ENCODE measurements around the gene MATCAP1. TPM values are rescaled to one million over a fixed set of nuclear protein-coding genes. Genes with fewer than 3 reads are reported as not detected.

The MATCAP1 gene
- total RNA-seq, 1 donor from 2014 or later: 14.2 TPM

DNA sequence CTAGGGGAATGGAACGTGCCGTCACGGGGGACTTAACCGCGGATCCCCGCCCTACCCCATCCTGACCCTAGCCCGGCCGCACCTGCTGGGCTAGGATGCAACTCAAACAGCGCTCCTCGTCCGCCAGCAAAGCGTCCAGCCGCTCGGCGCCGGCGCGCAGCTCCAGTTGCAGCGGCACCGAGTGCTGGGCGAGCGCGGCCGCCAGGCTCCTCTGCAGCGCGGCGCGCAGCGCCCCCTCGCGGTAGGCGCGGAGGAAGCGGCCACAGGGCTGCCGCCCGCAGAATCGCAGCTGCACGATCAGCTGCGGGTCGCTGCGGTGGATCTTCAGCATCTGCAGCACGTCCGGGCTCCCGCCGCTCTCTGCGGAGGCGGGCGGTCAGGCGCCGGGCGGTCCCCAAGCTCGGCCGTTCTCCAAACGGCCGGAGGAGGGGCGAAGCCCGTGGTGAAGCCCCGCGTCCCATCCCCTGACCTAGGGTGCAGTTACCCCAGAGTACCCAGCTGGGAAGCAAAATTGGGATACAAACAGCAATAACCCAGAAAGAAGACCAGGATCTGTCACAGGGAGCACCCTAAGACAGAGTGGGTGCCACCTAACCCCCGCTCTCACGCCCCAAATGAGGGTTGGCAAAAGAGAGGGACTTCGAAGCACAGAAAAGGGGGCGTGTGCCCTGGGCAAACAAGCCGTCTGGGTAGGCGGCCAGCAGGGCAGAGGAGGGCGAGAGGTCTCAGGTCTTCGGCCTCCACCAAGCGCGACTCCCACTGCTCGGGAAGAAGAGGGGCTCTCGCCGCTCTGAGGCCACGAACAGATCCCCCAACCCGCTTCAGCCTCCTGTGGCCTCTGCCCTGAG is 28.2 kb downstream of the MATCAP1 start:
- Histone ChIP-seq H3K27ac (replicated peaks) (no peak overlapping the region), H3K36me3 (no peaks in the 10 kb centered on the region), H3K4me3 (peak overlapping the region; percentile 51), H3K4me1 (peaks cover 46% of the 10 kb centered on the region), H3K9me3 (replicated peaks) (no peaks in the 10 kb centered on the region), H3K27me3 (ENCODE audit: low read depth) (peaks cover 4% of the 10 kb centered on the region)
- intact Hi-C loops (cut with micrococcal nuclease): no loop called here
- peak; percentile 72 for DNase-seq
- TF ChIP-seq, protein P1, sequence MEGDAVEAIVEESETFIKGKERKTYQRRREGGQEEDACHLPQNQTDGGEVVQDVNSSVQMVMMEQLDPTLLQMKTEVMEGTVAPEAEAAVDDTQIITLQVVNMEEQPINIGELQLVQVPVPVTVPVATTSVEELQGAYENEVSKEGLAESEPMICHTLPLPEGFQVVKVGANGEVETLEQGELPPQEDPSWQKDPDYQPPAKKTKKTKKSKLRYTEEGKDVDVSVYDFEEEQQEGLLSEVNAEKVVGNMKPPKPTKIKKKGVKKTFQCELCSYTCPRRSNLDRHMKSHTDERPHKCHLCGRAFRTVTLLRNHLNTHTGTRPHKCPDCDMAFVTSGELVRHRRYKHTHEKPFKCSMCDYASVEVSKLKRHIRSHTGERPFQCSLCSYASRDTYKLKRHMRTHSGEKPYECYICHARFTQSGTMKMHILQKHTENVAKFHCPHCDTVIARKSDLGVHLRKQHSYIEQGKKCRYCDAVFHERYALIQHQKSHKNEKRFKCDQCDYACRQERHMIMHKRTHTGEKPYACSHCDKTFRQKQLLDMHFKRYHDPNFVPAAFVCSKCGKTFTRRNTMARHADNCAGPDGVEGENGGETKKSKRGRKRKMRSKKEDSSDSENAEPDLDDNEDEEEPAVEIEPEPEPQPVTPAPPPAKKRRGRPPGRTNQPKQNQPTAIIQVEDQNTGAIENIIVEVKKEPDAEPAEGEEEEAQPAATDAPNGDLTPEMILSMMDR (IDR thresholded peaks at IDR 0.05; ENCODE audit: borderline replicate concordance): peak; percentile 97

DNA sequence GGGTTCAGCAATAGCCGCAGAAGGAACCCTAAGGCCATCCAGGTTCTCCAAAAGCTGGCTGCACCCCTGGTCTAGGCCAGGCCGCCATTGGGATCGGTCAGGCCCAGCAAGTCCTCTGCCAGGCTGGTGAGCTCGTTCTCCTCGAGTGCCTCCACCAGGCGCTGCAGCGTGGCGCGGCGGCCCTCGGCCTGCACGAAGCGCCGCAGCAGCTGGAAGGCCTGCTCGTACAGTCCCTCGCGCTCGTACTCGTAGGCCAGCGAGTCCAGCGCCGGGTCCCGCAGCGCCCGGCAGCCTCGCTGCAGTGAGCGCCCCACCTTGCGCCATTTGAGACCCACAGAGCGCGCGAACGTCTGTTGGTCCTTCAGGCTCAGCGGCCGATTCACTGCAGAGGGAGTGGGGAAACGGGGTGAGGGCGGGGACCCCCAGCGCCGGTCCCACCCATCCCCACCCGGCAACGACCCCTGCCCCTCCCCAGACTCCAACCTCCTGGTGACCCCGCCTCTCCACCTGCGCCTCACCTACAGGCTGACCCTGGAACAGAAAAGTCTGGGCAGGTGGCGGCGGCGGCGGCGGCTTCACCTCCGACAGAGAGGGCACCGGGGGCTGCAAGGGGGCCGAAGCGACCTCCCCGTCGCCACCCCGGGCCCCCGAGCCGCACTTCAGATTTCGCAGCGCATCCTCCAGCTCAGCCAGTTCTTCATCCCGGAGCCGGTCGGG is 29.0 kb downstream of the MATCAP1 start:
- Histone ChIP-seq H3K4me1 (peaks cover 46% of the 10 kb centered on the region), H3K27ac (replicated peaks) (no peak overlapping the region), H3K36me3 (no peaks in the 10 kb centered on the region), H3K27me3 (ENCODE audit: low read depth) (peaks cover 11% of the 10 kb centered on the region), H3K4me3 (peak overlapping the region; percentile 51), H3K9me3 (replicated peaks) (no peaks in the 10 kb centered on the region)
- intact Hi-C loops (cut with micrococcal nuclease): loop anchor here (5.0 kb wide), 1 partner anchor 177 kb away; no protein-coding TSS in a partner anchor
- no peak for DNase-seq
- TF ChIP-seq, protein P1 (IDR thresholded peaks at IDR 0.05; ENCODE audit: borderline replicate concordance): no peak

DNA sequence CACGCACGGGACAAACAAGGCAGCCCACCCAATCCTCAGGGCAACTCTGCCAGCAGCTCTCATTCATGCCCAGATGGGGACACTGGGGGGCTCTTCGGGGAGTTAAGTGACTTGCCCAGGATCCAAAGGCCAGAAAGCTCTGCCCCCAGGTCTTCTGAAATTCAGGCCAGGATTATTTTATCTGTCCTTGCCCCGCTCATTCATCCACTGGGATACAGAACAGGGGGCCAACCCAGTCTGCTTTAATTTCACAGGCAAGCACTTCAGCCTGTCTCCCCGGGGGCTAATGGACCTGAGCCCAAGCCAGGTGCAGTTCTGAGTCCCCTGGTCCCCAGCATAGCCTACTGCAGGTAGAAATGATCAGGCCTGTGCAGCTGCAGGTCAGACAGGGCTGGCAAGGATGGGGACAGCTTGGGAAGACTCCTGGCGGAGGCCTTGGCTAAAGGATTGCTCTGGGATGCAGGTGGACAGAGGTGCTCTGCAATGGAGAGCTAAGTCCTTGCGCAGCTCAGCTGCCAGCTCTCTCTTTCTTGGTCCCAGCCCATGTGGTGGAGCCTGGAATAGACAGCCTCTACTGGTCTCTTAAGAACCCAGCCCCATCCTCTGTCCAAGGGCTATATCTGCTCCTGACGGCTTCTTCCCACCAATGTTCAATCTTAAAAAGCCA is 32.2 kb downstream of the MATCAP1 start:
- intact Hi-C loops (cut with micrococcal nuclease): loop anchor here (5.0 kb wide), 1 partner anchor 174 kb away; no protein-coding TSS in a partner anchor

DNA sequence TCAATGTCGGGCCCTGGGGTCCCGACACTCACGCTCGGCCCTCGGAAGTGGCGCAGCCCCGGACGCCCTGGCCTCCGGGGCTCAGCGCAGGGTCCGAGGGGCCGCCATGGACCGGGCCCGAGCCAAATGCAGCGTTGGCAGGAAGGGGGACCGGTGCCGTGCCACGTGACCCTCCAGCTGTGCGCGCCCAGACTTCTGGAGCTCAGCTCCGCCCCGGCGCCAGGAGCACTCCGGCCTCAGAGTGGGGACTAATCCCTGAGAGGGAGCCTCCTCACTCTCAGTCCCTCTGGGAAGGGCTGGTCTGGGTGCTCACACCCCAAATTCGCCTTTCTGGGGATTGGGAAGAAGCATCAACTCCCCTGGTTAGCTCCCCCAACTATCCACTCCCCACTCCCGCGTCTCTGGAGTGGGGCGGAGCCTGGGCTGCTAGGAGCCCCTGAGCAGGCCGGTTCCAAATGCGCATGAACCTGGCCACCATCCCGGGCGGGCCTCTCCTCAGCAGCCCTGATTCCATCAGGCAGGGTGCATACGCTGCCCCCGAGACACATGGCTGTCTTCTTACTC is 32.8 kb downstream of the MATCAP1 start, which contains the start of gene B3GNT9:
TSS of gene B3GNT9 (minus strand) at position 166 of the 564 bp plus-strand sequence. CDS start 513 bp downstream, outside the sequence.
- Histone ChIP-seq H3K4me3 (peak within 1 kb of the TSS; percentile 75), H3K36me3 (peaks cover 22% of the 10 kb centered on the region), H3K4me1 (peaks cover 34% of the 10 kb centered on the region), H3K9me3 (replicated peaks) (no peaks in the 10 kb centered on the region), H3K27me3 (ENCODE audit: low read depth) (peaks cover 12% of the 10 kb centered on the region), H3K27ac (replicated peaks) (peak within 1 kb of the TSS; percentile 82)
- intact Hi-C loops (cut with micrococcal nuclease): loop anchor here (5.0 kb wide), 1 partner anchor 174 kb away; no protein-coding TSS in a partner anchor
- DNase-seq: peak; percentile 82
- TF ChIP-seq, protein P1 (IDR thresholded peaks at IDR 0.05; ENCODE audit: borderline replicate concordance): no peak

More for the DNA sequence above, 32.2 kb downstream of the MATCAP1 start:
- peak overlapping the region; percentile 75 for H3K4me3 ChIP-seq
- H3K27ac ChIP-seq (replicated peaks): peak overlapping the region; percentile 82
- no peaks in the 10 kb centered on the region for H3K9me3 ChIP-seq (replicated peaks)
- TF ChIP-seq, protein P1 (IDR thresholded peaks at IDR 0.05; ENCODE audit: borderline replicate concordance): no peak
- peaks cover 12% of the 10 kb centered on the region for H3K27me3 ChIP-seq (ENCODE audit: low read depth)
- peaks cover 16% of the 10 kb centered on the region for H3K36me3 ChIP-seq
- DNase-seq: no peak
- peaks cover 34% of the 10 kb centered on the region for H3K4me1 ChIP-seq
